GM18861 (cell line): ENCODE results near the gene MADD.

Source experiments
- ATAC-seq: cut with Tn5 transposase; IDR thresholded peaks from one replicate; pipeline ENCODE4 v1.9.1; 2021; ENCODE audit not compliant: unreplicated experiment

MADD gene

DNA sequence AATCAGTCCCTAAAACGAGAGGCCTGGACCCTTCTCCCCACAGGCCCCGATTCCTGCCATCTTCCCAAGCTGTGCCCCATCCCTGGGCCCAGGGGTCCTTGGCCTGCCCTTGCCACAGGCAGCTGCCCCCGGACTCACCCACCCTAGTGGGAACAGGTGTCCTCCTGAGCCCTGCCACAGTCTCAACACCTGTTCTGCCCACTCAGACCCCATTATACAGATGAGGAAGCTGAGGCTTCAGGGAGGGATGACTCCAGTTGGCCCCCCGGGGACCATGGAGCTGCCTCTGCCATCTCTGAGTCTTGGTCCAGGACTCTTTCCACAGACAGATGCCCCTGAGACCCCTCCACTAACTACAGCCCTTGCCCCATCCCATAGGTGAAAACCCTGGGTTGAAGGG lies 66.7 kb downstream of the MADD start:
- no peak for ATAC-seq

DNA sequence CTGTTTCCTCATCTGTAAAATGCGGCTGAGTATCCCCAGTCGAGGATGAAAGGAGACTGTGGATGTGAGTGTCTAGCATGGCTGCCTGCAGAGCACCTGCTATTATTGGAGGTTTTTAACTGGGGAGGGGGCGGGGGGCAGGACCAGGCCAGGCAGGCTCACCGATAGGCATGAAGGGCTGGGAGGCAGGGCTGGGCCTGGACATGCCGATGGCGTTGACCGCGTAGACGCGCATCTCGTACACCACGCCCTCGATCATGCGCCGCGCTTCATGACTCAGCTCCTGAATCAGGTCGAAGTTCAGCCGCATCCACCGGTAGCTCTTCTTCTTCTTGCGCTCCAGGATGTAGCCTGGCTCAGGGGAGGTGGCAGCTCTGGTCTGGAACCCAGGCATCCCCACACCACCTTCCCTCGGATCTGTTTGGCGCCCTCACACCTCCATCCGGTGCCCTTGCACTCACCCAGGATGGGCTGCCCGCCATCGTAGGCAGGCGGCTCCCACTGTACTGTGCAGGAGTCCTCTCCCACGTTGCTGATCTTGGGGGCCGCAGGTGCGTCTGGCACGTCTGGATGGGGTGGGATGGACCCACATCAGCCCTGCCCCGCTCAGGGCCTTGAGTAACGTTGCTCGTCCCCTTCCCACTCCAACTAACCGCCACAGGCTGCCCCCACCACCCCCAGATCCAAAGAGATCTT lies 67.4 kb downstream of the MADD start:
- ATAC-seq, result no peak

DNA sequence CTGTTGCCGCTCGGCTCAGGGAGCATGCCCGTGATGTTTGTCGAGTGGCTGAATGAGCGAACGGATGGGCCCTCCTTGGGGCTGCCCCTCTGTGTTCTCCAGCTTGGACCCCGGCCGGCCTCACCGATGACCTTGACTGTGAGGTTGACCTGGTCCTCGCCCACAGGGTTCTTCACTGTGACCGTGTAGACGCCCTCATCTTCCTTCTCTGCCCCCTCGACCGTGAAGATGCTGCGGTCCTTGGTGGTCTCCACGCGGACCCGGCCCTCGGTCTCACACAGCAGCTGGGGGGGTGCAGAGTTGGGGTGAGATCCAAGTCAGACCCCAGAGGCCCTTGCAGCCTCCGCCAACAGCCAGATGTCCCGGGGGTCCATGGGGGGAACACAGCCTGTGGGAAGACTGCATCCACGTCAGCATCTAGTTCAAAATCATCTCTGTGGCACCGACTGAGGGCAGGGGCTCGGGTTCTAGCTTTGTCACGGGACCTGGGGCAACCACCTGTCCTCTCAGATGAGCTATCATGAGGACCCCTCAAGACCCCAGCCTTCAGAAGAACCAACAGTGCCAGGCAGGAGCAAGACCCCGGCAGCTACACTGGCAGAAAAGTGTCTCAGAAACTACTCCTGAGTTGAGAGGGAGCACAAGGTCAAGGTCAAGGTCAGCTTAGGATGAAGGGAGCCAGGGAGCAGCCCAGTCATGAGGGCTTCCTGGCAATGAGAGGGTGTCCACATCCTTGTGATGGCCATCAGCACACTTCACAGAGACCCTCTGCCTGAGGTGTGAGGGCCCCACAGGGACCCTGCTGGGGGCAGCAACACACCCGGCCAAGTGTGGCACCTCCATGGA lies 68.7 kb downstream of the MADD start:
- no peak for ATAC-seq

DNA sequence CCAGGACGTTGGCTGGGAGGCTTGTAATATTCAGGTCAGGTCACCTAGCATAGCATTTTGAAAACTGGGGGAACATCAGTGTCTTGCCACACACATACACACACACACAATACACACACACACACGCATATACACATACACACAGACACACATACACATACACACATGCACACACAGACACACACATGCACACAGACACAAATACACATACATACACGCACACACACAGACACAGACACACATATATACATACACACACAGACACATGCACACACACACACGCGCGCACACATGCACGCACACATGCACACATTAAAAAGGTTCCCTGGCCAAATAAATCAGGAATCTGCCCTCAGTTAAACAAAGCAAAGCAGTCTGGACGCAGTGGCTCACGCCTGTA lies 70.1 kb downstream of the MADD start:
- ATAC-seq, result no peak

DNA sequence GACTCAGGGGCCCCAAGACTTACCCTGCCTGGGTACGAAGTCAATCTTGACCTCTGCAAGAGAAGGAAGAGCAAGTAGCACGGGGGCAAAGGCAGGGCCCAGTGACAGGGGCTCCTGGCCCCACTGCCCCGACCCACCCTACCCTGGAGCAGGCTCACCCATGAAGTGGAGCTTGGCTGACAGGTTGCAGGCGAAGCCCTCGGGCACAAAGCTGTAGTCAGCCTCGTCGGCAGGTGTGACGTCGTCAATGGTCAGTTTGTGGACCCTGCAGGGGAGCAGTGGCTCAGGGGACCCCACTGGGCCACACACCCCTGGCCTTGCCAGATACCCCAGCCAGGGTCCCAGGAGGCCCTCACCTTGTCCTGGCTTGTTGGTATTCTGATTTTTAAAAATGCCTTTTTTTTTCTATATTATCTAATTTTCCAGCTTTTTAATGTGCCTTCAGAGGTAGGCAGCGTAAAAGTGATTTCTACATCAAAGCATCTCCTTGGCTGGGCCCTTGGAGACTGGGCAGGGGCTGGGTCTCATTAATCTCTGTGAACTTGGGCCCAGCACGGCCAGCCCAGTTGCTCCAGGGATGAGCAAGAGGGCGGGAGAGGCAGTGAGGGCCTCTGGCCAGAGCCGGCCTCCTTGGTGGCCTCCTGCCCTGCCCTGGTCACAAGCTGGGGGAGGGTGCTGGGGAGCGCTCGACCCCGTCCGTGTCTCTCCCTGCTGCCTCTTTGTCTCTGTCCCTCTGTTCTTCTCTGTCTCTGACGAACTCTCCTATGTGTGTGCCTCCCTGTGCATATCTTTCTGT lies 71.2 kb downstream of the MADD start:
- no peak for ATAC-seq

DNA sequence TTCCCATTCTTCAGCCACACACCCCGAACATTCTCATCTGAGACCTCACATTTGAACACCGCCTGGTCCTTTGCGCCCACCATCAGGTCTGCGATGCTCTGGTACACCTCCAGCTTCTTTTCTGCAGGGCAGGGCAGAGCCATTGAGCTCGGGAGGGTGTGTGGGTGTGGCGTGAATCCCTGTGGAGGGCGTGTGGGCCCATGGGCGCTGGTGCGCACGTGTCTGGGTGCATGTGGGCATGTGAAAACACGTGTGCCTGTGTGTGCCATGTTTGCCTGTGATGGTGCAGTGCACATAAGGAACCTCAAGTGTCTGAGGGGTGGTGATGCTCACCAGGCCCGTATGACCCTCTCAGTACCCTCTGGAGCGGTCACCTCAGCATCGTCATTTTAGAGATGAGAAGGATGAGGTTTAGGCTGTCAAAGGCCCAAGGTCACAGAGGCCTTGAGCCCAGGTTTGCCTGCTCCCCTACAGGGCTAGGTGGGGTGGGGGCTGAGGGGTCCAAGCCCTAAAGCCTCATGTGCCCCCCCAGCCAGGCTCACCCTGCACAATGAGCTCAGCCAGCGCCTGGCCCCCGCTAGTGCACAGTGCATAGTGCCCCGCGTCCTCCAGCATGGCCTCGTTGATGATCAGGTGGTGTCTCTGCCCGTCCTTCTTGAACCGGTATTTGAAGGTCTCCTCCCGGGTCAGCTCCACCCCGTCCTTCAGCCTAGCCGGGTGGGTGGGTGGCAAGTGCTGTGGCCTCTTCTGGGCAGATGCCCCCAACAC lies 72.3 kb downstream of the MADD start:
- ATAC-seq, result no peak

DNA sequence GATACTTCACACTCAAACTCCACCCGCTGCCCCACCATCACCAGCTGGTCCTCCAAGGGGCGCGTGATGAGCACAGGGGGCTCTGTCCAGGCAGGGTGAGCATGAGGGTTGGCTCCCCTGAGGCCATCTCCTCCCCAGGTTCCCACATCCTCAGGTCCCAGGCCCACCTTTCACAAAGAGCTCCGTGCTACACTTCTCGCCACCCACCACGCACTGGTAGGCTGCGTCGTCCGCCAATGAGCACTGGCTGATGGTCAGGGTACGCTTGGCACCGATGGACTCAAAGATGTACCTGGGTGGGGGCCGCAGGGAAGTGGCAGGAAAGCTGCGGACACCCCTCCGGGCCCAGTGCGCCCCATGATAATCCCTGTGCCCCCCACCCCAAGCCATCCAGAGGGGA lies 72.9 kb downstream of the MADD start:
- no peak for ATAC-seq

DNA sequence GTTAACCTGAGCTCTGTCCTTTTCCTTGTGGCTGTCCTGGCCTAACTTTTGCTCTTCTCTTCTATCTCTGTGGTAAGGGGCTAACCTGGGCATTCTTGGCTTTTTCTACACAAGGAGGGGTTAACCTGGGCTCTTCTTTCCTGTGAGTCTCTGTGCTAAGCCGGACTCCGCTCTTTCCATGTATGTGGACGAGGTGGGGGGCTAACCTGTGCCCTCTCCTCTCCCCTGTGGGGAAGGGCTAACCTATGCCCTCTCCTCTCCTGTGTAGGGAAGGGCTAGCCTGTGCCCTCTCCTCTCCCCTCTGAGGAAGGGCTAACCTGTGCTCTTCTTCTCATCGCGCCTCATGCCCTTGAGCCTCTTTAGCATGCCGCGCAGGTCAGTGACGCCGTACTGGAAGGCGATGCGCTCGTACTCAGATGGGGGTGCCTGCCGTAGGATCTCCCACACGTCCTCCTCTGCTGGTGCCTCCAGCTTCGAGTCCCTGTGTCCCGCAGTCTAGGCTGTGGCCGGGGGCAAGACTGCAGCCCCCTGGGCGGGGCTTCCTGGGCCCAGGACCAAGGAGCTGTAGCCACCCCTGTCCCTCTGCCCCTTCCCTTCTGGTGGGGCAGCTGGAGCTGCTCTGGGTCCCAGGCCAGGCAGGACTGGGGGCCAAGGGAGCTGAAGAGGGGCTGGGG lies 76.1 kb downstream of the MADD start:
- no peak for ATAC-seq

DNA sequence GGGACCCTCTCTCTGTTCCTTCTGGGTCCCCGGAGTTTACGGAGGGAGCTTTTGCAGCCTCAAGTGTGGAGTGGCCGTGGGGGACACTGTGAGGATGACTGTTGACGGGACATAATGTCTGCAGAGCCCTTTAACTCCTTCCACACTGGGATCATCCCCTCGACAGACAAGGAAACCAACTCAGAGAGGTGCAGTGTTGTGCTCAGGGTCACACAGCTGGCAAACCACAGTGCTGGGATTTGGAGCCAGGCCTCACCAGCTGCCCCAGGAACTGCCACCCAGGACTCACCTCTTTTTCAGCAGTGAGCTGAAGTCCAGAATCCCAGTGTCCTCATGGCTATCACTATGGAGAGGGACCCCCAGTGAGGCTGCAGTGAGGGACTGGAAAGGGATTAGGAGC lies 77.2 kb downstream of the MADD start:
- ATAC-seq, result no peak

DNA sequence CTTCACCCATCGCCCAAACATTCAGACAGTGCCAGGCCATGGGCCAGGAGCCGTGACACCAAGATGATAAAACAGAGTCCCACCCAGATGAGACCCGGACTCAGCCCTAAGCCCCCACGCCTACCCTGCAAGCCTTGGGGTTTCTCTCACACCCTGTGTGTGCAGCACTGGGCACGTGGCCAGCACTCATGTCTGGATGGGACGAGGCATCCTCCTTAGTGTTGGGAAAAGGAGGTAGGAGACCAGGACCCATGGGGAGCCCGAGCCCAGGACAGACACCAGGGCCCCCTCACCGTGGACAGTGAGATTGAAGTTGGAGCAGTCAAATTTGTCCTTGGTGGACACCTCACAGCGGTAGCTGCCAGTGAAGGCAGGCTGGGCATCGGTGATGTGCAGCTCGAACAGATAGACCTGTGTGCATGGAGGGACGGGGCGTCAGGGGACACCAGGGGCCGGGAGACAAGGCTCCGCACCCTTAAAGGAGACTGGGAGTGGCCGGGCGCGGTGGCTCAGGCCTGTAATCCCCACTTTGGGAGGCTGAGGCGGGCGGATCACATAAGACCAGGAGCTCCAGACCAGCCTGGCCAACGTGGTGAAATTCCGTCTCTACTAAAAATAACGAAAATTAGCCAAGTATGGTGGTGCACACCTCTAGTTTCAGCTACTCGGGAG lies 78.3 kb downstream of the MADD start:
- no peak for ATAC-seq

DNA sequence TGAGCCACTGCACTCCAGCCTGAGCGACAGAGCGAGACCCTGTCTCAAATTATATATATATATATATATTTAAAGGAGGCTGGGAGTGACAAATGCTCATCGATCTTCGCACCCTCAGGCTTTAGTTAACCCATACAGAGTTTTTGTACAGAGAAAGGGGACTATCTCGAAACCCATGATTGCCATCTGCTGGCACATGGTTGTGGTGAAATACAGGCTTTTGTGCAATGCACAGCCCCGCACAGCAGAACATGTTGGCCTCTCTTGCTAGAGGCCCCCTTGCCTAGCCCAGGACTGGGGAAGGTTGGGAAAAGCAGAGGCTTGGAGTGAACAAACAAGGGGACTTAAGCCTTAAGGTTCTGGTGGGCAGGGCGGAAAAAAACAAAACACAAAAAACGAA lies 78.9 kb downstream of the MADD start:
- ATAC-seq, result no peak

DNA sequence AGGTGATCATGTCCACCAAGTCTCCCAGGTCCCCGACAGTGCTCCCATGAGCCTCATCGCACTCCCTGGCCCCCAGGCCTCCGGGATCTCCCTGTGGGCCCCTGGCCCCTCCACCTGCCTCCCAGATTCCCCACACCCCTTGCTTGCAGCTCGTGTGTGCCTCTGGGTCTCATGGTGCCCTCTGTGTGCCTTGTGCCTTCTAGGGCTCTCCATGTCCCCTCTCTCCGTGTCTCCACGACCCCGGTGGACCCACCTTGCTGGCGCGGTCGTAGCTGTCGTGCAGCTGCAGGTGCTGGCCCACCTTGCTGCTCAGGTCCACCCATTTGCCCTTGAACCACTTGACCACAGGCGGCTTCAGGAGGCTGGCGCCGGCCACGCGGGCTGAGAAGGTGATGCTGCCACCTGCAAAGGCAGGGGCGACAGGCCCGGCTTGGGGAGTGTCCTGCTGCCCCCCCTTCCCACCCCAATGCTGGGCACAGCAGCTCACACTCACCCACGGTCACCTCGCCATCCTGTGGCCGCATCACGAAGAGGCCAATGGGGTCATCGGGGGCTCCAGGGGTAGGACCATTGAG lies 79.7 kb downstream of the MADD start:
- no peak for ATAC-seq

DNA sequence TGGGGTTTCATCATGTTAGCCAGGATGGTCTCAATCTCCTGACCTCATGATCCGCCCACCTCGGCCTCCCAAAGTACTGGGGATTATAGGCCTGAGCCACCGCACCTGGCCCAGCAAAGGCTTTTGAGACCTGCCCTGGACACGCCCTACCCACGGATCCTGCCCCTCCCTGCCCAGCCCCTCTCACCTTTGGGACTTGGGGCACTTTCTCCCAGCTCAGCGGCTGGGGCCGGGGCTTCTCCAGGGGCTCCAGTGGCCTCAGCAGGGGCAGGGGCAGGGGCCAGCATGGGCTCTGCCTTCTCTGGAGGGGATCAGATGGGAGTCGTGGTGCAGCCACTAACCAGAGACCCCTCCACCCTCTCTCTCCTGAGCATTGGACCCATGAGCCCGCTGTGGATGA lies 80.4 kb downstream of the MADD start:
- no peak for ATAC-seq

DNA sequence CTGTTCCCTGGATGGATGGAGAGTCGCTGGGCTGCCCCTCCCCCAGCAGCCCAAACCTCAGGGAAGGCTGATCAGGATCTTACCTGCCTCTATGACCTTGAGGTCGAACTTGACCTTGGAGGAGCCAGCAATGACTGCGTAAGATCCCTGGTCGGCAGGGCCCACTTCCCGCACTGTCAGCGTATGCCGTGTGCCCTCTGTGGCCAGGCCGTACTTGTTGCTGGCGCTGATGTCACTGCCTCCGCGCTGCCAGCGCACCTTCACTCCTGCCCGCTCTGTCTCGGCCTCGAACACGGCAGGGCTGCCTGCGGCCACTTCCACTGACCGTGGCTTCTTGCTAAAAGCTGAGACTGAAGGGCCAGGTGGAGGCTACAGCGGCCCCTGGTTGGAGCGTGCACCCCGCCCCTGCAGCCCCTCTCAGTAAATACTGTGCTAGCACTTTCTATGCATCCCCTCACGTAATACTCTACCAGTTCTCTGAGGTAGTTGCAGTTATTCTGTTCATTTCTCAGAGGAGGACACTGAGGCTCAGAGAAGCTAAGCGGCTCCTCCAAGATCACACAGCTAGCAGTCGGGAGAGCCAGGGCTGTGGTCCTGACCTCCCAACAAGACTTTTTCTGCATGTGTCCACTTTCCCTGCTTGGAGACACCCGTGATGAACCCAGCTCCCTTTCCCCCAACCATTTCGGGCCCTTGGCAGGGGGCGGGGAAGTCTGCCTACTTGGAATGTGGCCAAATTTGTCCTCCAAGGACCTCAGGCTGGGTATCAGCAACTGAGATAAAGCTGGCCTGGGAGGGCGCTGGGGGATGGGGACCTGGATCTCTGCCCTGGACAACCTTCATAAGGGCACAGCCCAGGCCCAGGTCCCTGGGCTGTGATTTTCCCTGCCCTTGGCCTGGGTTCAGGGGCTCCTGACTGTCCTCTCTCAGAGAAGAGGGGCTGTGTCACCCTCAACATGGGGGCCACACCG lies 81.5 kb downstream of the MADD start:
- ATAC-seq, result no peak

DNA sequence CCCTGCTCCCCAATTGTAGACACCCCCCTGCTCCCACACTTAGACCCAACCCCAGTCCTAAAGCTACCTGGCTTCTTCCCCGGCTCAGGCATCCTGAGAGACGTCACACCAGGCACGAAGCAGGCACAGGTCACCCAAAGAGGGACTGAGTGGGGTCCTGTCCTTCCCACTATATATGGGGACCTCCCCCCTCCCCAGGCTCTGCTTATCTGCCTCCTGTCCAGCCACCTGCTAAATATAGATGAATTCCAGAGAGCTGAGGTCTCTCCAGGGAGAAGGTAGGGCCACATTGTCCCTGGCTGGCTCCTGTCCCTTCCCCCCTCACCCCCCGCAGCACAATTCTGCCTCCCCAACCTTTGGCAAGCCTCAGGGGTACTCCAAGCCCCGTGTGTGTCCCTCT lies 82.6 kb downstream of the MADD start, which contains the start of gene MYBPC3:
TSS of gene MYBPC3 (minus strand) at position 147 of the 400 bp plus-strand sequence. CDS start at position 92, 55 bp downstream.
- no peak for ATAC-seq

DNA sequence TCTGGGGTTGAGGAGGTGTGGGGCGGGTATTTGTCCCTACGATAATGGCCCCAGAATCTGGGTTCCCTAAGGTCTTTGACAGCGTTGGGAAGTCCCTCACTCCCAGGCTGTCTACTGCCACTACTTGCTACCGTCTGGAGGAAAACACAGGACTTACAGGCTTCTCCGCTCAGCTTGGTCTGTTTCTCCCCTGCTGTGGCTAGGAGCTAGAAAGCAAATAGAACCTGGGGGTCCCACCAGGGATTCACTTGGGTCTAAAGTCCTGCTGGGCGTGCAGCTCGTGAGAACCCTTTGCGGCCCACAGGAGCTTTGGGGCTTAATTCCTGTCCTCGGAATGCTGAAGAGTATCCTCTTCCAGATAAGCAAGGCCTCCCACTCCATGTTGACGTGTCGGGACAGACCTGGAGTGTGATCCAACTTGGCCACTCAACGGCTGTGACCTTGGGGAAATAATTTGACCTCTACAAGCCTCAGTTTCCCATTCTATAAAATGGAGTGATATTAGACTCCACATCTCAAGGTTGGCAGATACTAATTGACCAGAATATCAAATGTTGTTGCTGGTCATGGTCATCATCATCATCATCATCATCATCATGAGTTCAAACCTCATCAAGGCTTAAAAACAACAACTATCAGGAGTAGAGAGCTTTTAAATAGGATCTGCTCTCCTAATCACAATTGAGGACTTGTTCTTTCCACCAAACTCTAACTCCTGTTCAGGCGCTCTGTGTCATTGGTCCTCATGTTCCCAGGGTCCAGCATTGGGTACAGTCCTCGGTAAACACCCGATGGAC lies 84.2 kb downstream of the MADD start:
- ATAC-seq, result no peak

DNA sequence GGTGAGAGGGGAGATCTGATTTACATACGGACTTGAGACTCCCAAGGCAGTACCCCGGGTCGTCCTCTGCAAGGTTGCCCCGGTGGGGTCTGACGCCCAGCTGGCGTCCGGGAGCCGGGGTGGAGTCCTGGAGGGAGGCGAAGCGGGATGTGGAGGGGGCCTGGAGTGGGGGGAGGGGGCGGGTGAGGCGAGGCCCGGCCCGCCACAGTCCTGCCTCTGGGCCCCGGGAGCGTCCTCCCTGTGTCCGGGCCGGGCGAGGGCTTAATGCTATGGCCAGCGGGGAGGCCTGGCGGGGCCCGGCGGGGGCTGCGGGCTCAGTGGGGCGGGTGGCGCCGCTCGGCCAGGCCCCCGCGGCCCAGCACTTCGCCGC lies 85.0 kb downstream of the MADD start:
- no peak for ATAC-seq
